HT1080 (cell line): ENCODE results near the gene MFSD12. TPM values are rescaled to one million over a fixed set of nuclear protein-coding genes. Genes with fewer than 3 reads are reported as not detected.
"Not testable (repeated sequence)": the region's sequence is repeated elsewhere in the genome, so short reads cannot be mapped to it uniquely, and the experiment has no call there.

Source experiments
- DNase-seq: peaks from one replicate; pipeline ENCODE4 v3.0.0-alpha.2; 2015; ENCODE audit warnings: low read depth
- total RNA-seq: library from RNA; depleted of rRNA; stranded (reverse); fragments of >200 nt; shearing (Covaris generic); gene quantifications from 2 replicates; pipeline ENCODE4 v1.2.3, GENCODE V29; 2014

The MFSD12 gene
- total RNA-seq, 1 experiment from 2014 or later = 132 TPM

DNA sequence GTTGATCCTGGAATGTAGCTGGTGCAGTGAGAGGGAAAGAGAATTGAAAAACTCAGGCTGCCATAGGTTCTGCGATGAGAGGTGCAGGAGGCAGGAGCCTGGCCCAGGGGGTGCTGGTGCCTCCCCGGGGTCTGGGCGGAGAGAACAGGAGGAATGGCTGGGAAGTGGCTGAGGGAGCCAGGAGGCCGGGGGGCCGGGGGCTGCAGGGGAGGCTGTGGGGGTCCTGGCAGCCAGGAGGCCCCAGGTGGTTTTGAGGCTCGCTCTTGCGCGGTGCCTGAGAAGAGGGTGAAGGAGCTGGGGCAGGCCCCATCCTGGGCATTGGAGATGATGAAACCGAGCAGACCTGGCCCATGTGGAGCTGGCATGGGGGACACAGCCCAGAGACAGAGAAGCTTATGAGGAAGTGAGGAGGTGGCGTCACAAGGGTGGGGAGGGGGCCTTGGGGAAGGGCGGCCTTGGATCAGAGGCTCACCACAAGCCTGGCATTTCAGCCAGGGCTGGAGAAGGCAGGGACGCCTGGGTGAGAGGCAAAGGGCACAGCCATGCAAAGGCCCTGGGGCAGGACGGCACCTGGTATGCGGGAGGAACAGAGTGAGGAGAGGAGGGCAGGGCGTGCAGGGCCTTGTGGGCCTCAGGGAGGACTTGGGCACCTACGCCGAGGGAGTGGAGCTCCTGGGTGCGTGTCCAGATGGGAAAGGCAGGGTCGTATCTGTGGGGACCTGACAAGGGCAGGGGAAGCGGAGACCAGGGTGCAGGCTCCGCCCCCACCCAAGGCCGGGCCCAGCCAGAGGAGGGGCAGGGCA is 19.7 kb downstream of the MFSD12 start:
- no peak for DNase-seq

DNA sequence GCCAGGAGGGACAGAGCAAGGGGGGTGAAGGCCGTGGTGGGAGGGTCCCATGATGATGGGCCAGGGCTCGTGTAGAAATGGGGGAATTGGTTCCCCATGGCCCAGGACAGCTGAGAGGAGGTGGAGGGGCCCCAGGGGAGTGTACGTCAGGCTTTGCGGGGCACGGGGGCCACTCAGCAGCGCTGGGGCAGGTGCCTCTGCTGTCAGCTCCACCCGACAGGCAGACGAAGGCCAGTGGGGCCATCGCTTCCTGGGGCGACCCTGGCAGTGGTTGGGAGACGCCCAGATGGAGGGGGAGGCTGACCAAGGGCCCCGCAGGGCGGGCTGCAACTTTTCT is 20.3 kb downstream of the MFSD12 start:
- DNase-seq = no peak

DNA sequence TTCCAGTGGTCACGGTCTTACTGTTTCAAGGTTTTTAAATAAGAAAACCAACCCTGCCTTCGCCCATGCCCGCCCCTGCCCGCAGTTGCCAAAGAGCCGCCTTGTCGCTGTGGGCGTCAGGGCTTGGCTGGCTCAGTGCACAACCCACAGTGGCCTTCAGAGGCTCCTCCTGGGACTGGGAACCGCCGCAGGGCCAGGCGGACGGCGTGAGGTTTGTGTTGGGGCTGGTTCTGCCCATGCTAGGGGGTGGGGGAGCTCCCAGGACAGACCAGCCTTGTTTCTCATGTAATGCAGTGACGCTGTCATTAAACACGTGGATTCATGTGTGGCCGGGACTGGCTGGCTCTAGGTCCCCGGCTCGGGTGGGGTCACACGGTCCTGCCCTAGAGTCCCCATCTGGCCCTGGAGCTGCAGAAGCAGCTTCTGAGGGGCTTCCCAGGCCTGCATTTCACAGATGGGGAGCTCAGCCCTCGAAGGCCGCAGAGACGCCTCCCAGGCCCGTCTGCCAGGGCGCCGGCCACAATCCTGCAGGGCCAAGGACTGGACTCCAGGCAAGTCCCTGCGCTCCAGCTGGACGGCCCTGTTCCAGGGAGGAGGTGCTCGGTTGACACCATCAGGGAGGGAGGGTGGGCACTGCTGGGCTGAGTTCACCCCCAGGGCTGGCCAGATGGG is 20.8 kb downstream of the MFSD12 start:
- DNase-seq = no peak

DNA sequence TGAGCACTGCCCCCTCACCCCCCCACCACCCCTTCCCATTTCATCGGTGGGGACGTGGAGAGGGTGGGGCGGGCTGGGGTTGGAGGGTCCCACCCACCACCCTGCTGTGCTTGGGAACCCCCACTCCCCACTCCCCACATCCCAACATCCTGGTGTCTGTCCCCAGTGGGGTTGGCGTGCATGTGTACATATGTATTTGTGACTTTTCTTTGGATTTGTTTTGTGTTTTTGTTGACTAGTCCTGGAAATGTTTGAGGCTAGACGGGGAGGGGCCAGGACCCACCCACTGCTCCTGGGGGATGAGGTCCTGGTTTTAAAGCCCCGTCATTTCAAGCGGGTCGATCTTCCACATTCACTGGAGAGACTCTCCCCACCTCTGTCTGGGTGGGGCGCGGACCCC is 21.4 kb downstream of the MFSD12 start:
- DNase-seq = no peak

DNA sequence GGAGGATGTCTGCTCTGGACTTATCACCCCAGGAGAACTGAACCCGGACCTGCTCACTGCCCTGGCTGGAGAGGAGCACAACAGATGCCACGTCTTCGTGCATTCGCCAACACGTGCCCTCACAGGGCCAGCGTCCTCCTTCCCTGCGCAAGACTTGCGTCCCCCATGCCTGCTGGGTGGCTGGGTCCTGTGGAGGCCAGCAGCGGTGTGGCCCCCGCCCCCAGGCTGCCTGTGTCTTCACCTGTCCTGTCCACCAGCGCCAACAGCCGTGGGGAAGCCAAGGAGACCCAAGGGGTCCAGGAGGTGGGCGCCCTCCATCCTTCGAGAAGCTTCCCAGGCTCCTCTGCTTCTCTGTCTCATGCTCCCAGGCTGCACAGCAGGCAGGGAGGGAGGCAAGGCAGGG is 21.8 kb downstream of the MFSD12 start:
- no peak for DNase-seq

DNA sequence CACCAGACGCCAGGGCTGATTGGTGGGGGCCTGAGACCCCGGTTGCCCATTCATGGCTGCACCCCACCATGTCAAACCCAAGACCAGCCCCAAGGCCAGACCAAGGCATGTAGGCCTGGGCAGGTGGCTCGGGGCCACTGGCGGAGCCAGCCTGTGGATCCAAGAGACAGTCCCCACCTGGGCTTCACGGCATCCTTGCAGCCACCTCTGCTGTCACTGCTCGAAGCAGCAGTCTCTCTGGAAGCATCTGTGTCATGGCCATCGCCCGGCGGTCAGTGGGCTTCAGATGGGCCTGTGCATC is 22.2 kb downstream of the MFSD12 start:
- DNase-seq = no peak

DNA sequence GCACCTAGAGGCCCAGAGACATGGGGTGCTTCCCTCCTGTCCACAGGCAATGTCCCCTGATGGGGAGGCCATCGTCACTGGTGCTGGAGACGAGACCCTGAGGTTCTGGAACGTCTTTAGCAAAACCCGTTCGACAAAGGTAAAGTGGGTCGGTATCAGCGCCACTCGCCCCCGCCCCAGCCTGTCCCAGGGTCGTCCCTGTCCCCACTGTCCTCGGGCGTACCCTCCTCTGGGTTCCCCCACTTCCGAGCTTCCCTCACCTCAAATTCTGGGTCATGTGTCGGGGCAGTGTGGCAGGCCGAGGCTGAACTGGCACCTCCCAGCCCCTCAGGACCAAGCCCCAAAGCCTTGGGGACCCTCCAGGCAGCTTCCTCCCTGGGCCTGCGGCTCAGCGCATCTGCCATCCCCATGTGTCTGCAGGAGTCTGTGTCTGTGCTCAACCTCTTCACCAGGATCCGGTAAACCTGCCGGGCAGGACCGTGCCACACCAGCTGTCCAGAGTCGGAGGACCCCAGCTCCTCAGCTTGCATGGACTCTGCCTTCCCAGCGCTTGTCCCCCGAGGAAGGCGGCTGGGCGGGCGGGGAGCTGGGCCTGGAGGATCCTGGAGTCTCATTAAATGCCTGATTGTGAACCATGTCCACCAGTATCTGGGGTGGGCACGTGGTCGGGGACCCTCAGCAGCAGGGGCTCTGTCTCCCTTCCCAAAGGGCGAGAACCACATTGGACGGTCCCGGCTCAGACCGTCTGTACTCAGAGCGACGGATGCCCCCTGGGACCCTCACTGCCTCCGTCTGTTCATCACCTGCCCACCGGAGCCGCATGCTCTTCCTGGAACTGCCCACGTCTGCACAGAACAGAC is 22.8 kb downstream of the MFSD12 start:
- no peak for DNase-seq

DNA sequence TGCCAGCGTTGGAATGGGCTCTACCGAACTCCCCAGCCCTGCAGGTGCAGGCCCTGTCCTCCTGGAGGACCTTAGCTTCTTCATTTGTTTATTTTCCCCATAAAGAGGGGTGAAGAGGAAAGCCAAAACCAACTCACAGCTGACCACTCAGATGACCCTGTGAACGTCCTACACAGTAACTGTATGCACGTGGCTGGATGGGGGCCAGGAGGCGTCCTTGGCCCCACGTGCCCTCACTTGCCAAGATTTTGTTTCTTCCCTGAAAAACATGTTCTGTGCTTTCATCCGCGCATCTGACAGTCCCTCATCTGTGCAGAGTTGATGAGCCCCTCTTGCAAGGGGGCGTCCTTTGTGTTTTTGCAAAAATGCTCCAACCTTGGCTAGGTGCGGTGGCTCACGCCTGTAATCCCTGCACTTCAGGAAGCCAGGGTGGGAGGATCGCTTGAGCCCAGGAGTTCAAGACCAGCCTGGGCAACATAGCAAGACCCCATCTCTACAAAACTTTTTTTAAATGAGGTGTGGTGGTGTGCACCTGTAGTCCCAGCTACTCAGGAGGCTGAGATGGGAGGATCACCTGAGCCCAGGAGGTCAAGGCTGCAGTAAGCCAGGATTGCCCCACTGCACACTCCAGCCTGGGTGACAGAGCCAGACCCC is 23.7 kb downstream of the MFSD12 start:
- no peak for DNase-seq

DNA sequence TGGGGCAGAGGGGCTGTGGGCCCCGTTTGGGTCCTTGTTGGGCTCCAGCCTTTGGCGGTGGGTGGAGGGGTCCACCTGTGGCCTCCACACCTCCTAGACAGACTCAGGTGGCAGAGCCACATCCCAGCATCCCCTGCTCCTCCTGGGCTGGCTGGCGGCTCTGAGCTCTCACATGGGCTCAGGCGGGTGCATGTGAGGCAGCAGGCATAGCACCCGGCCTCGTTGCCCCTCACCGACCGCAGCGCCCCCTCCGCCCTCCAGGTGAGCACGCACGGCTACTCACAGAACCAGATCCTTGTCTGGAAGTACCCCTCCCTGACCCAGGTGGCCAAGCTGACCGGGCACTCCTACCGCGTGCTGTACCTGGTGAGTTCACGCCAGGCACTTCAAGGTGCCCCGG is 24.4 kb downstream of the MFSD12 start:
- DNase-seq = no peak

DNA sequence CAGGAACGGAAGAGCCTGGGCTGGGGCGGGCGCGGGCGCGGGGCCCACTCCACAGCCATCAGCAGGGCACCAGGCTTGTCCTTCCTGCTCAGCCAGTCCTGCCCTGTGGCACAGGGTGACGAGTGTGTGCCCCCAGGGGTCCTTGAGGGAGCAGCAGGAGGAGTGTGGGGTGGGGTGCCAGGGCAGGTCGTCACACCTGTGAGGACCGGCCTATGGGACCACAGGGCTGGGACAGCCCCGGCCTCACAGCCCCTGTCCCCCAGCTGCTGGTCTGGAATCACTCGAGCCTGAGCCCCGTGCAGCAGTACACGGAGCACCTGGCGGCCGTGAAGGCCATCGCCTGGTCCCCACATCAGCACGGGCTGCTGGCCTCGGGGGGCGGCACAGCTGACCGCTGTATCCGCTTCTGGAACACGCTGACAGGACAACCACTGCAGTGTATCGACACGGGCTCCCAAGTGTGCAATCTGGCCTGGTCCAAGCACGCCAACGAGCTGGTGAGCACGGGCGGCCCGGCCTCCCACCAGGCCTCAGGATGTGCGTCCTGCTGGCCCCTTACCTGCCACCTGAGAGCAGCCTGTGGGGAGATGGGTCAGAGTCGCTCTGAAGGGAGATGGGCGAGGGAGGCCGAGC is 25.1 kb downstream of the MFSD12 start:
- DNase-seq = no peak

DNA sequence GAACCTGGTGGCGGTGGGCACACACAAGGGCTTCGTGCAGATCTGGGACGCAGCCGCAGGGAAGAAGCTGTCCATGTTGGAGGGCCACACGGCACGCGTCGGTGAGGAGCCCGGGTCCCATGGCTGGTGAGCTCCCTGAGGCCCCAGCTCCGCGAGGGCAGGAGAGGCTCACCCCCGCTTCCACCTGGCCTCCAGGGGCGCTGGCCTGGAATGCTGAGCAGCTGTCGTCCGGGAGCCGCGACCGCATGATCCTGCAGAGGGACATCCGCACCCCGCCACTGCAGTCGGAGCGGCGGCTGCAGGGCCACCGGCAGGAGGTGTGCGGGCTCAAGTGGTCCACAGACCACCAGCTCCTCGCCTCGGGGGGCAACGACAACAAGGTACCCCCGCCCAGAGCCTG is 25.7 kb downstream of the MFSD12 start:
- DNase-seq = no peak

DNA sequence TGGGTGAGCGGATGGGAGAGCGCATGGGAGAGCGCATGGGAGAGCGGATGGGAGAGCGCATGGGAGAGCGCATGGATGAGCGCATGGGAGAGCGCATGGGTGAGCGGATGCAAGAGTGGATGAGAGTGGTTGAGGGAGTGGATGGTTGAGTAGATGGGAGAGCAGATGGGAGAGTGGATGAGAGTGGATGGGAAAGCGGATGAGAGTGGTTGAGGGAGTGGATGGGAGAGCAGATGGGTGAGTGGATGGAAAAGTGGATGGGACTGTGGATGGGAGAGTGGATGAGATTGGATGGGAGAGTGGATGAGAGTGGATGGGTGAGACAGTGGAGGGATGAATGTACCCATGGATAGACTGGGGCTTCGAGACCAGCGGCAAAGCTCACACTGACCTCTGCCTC is 27.0 kb downstream of the MFSD12 start:
- no peak for DNase-seq

DNA sequence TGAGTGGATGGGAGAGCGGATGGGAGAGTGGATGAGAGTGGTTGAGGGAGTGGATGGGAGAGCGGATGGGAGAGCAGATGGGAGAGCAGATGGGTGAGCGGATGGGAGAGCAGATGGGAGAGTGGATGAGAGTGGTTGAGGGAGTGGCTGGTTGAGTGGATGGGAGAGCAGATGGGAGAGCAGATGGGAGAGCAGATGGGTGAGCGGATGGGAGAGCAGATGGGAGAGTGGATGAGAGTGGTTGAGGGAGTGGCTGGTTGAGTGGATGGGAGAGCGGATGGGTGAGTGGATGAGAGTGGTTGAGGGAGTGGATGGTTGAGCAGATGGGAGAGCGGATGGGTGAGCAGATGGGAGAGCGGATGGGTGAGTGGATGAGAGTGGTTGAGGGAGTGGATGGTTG is 28.1 kb downstream of the MFSD12 start:
- DNase-seq = not testable (repeated sequence)

DNA sequence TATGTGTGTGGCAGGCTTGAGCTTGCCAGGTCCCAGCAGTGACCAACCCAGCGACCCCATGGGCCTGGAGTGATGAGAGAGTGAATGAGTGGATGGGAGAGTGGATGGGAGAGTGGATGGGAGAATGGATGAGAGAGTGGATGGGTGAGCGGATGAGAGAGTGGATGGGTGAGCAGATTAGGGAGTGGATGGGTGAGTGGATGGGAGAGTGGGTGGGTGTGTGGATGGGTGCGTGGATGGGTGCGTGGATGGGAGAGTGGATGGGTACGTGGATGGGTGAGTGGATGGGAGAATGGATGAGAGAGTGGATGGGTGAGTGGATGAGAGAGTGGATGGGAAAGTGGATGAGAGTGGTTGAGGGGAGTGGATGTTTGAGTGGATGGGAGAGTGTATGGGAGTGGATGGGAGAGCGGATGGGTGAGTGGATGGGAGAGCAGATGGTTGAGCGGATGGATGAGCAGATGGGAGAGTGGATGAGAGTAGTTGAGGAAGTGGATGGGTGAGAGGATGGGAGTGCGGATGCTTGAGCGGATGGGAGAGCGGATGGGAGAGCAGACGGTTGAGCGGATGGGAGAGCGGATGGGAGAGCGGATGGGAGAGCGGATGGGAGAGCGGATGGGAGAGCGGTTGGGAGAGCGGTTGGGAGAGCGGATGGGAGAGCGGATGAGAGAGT is 28.7 kb downstream of the MFSD12 start:
- no peak for DNase-seq

DNA sequence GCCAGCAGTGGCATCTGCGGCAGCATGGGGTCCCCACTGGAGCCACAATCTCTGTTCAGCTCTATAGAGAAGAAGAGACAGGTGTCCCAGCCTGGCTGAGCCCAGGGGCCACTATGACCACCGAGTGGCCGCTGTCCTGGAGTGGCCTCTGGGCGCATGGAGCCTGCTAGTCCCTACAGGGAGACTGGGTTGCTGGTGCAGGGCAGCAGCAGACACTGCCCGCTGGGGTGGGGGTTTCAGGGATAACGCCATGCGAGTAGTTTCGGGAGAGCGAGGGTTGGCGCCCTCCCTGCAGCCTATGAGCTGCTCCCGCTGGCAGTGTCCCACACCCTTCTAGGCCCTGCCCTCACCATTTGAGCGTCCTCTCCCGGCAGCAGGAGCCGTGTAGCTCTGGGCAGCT is 29.3 kb downstream of the MFSD12 start:
- DNase-seq = no peak

DNA sequence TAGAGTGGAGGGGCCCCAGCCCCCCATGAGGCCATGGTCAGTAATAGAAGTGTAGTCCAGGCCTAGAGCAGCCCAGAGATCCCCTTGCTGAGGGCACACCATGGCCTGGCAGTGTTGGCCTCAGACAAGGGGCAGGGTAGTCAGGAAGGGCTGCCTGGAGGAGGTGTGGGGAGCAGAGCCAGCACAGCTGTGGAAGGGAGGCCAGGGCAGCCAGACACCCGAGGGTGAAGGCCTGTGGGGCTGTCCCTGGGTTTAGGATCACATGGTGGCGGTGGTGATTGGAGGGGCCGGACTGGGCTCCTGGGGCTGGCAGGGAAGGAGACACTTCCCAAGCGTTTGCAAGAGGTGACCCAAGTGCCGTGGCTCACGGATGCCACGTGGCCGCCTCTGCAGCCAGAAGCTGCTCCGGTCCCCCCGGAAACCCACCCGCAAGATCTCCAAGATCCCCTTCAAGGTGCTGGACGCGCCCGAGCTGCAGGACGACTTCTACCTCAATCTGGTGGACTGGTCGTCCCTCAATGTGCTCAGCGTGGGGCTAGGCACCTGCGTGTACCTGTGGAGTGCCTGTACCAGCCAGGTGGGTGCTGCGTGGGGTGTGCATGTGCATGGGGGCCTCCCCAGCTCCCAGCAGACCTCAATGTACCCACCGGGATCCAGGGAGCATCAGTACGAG is 30.0 kb downstream of the MFSD12 start:
- DNase-seq = no peak

DNA sequence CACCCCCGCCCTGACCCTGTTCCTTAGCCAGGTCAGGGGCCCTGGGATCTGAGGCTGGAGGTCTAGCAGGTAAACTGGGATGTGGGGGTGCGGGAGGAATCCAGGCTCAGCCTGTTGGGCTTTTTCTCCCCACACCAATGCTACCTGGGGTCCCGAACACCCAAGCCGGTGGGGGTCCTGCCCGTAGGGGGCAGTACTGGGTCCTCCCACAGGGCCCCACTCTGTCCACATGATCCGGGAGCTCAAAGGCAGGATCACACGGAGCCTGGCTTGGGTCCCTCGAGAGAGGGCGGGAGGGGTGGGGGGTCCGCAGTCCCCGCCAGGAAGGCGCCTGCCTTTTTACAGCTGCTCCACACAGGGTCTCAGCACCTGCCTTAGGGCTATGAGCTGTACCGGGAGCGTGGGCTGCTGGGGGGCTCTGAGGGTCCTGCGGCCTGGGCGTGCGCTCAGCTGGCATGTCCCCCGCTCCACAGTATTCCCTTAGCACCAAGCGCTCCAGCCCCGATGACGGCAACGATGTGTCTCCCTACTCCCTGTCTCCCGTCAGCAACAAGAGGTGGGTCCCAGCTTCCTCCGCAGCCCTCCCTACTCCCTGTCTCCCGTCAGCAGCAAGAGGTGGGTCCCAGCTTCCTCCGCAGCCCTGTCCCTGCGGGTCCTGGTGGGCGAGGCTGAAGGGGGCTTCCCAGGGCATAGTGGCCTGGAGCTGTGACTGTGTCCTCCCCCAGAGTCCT is 30.7 kb downstream of the MFSD12 start:
- DNase-seq = no peak

DNA sequence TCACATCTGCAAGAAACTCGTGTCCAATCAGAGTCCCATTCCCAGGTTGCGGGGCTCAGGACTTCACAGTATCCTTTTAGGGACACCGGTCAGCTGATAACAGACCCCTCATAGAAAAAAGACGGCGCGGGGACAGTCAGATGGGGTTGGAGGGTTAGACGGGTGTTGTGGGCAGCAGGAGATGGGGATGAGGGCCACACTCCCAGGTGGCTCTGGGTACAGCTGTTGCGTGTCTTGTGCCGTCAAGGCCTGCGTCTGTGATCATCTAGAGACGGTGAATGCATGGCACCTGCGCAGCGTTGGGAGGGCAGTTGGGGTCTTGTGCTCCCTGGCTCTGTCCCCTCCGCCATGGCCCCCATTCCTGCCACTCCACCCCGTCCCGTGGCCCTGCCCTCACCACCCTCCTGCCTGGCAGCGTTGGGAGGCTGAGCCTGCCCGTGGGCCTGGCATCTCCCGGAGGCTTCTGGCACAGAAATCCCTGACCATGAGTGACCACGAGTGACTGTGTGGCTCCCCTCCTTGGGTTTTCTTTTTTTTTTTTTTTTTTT is 32.4 kb downstream of the MFSD12 start:
- DNase-seq = no peak

DNA sequence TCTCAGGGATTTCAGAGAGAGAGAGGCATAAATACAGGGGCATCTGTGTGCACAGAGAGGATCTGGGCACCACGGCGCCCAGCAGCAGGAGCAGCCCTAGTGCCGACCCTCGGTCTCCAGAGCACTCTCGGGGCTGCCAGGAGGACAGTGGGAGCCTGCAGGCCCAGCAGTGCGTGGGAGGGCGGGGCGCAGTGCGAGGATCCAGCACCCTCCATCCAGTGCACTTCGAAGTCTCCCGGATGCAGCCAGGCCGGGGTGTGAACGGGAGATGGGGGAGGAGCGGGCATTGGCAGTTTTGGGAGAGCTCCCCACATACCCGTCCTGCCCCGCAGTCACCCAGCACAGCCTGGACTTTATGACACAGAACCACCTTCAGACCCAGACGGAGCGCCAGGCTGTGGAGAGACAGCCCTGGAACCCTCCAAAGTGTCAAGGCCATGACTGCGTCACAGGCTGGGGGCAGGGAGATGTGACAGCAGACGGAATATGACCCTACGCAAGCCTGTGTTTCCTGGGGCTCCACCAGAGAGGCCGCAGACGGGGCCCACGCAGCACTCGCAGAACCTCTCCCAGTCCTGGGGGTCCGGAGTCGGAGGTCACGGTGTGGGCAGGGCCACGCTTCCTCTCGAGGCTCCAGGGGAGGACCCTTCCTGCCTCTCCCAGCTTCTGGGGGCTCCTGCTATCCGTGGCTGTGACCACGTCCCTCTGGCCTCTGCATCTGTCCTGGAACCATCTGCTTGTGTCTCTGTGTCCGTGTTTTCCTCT is 33.1 kb downstream of the MFSD12 start:
- DNase-seq = no peak
